Measurements from ENCODE around the gene RAI1.
A peak's percentile ranks its signal among the peaks of the same experiment; 100 is the strongest.
"Not testable (repeated sequence)": the region's sequence is repeated elsewhere in the genome, so short reads cannot be mapped to it uniquely, and the experiment has no call there.

RAI1 gene

GRCh38 chr17:17681187-17681743 is at the start of gene RAI1:
RAI1 (plus strand) TSS chr17:17681458; CDS start chr17:17792949, 111,491 bp downstream.
- Histone ChIP-seq H3K36me3 (ENCODE audit: control insufficient read depth, insufficient read depth, low read length, severe bottlenecking) (no peaks in the 10 kb centered on the region), H3K27me3 (replicated peaks; ENCODE audit: control insufficient read depth, insufficient read depth, low read length) (peaks cover 5% of the 10 kb centered on the region), H3K4me1 (ENCODE audit: control insufficient read depth, insufficient read depth, low read length) (peaks cover 29% of the 10 kb centered on the region), H3K9me3 (ENCODE audit: control insufficient read depth, low read length) (no peaks in the 10 kb centered on the region), H3K4me3 (ENCODE audit: low read length) (peak within 1 kb of the TSS; percentile 82), H3K9ac (ENCODE audit: low read length) (peak within 1 kb of the TSS; percentile 90)
- DNase-seq (ENCODE audit: low read depth), result peak; percentile 95

- not testable (repeated sequence) for H3K36me3 ChIP-seq (ENCODE audit: control insufficient read depth, insufficient read depth, low read length, severe bottlenecking); H3K9ac ChIP-seq (ENCODE audit: low read length); DNase-seq (ENCODE audit: low read depth); H3K4me1 ChIP-seq (ENCODE audit: control insufficient read depth, insufficient read depth, low read length); H3K9me3 ChIP-seq (ENCODE audit: control insufficient read depth, low read length); H3K4me3 ChIP-seq (ENCODE audit: low read length)
- H3K27me3 ChIP-seq (replicated peaks; ENCODE audit: control insufficient read depth, insufficient read depth, low read length), result peaks cover 13% of the 10 kb centered on the region
These were observed 48.6 kb upstream of the RAI1 start for GRCh38 chr17:17632690-17633089.

DNA sequence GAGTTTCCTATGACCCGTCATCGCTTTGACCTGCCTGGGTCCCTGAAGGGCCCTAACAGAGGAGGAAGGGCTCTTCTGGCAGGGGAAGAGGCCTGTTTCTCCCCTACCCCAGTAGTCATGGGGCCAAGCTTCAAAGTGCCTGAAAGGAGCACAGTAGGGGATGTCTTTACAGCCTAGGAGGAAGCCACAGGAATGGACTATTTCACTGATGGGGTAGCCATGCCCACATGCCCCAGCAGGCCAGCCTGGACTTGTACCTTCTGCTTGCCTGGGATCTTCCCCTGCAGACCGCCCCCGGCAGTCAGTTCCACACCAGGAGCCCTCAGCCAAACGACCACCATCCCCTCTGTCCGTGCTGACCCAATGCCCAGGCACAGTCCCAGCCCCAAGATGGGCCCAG is 47.9 kb upstream of the RAI1 start:
- Histone ChIP-seq H3K36me3 (ENCODE audit: control insufficient read depth, insufficient read depth, low read length, severe bottlenecking) (no peaks in the 10 kb centered on the region), H3K4me1 (ENCODE audit: control insufficient read depth, insufficient read depth, low read length) (peaks cover 7% of the 10 kb centered on the region), H3K4me3 (ENCODE audit: low read length) (no peak overlapping the region), H3K9me3 (ENCODE audit: control insufficient read depth, low read length) (peaks cover 7% of the 10 kb centered on the region), H3K9ac (ENCODE audit: low read length) (no peak overlapping the region), H3K27me3 (replicated peaks; ENCODE audit: control insufficient read depth, insufficient read depth, low read length) (peaks cover 13% of the 10 kb centered on the region)
- DNase-seq (ENCODE audit: low read depth), result no peak

- H3K9ac ChIP-seq (ENCODE audit: low read length), result no peak overlapping the region
- H3K27me3 ChIP-seq (replicated peaks; ENCODE audit: control insufficient read depth, insufficient read depth, low read length), result peaks cover 13% of the 10 kb centered on the region
- peaks cover 10% of the 10 kb centered on the region for H3K4me1 ChIP-seq (ENCODE audit: control insufficient read depth, insufficient read depth, low read length)
- H3K4me3 ChIP-seq (ENCODE audit: low read length), result no peak overlapping the region
- no peak for DNase-seq (ENCODE audit: low read depth)
- H3K9me3 ChIP-seq (ENCODE audit: control insufficient read depth, low read length), result peaks cover 7% of the 10 kb centered on the region
- H3K36me3 ChIP-seq (ENCODE audit: control insufficient read depth, insufficient read depth, low read length, severe bottlenecking), result no peaks in the 10 kb centered on the region
These were observed 46.1 kb upstream of the RAI1 start for GRCh38 chr17:17635126-17635525.

- H3K4me1 ChIP-seq (ENCODE audit: control insufficient read depth, insufficient read depth, low read length); H3K4me3 ChIP-seq (ENCODE audit: low read length); H3K9ac ChIP-seq (ENCODE audit: low read length); H3K36me3 ChIP-seq (ENCODE audit: control insufficient read depth, insufficient read depth, low read length, severe bottlenecking); DNase-seq (ENCODE audit: low read depth); H3K9me3 ChIP-seq (ENCODE audit: control insufficient read depth, low read length): not testable (repeated sequence)
- H3K27me3 ChIP-seq (replicated peaks; ENCODE audit: control insufficient read depth, insufficient read depth, low read length), result peaks cover 13% of the 10 kb centered on the region
These were observed 45.6 kb upstream of the RAI1 start for GRCh38 chr17:17635537-17636271.

DNA sequence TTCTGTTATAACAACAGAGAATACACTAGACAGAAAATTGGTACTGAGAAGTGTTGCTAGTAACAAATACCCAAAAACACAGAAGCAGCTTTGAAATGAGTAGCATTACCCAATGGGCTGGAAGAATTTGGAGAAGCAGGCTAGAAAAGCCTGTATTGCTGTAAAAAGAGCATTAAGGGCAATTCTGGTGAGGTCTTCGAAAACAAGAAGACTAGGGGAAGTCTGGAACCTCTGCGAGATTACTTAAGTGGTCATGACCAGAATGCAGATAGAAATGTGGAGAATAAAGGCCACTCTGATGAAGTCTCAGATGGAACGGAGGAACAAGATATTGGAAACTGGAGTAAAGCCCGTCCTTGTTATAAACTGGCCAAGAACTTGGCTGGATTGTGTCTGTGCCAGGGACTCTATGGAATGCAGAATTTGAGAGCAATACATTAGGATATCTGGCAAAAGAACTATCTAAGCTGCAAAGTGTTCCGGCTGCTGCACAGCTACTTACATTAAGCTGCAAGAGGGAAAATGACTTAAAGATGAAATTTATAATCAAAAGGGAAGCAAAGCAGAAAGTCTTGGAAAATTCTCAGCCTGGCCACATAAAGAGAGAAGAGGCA is 44.9 kb upstream of the RAI1 start:
- peaks cover 13% of the 10 kb centered on the region for H3K27me3 ChIP-seq (replicated peaks; ENCODE audit: control insufficient read depth, insufficient read depth, low read length)
- peak; percentile 48 for DNase-seq (ENCODE audit: low read depth)
- H3K36me3 ChIP-seq (ENCODE audit: control insufficient read depth, insufficient read depth, low read length, severe bottlenecking), result no peaks in the 10 kb centered on the region

GRCh38 chr17:17638467-17638866 is 42.8 kb upstream of the RAI1 start:
- H3K9ac ChIP-seq (ENCODE audit: low read length), result no peak overlapping the region
- no peak overlapping the region for H3K4me3 ChIP-seq (ENCODE audit: low read length)
- no peaks in the 10 kb centered on the region for H3K36me3 ChIP-seq (ENCODE audit: control insufficient read depth, insufficient read depth, low read length, severe bottlenecking)
- peaks cover 6% of the 10 kb centered on the region for H3K27me3 ChIP-seq (replicated peaks; ENCODE audit: control insufficient read depth, insufficient read depth, low read length)
- no peak for DNase-seq (ENCODE audit: low read depth)
- peaks cover 13% of the 10 kb centered on the region for H3K4me1 ChIP-seq (ENCODE audit: control insufficient read depth, insufficient read depth, low read length)
- H3K9me3 ChIP-seq (ENCODE audit: control insufficient read depth, low read length), result no peaks in the 10 kb centered on the region

More for the DNA sequence above, 44.9 kb upstream of the RAI1 start:
- H3K9ac ChIP-seq (ENCODE audit: low read length), result no peak overlapping the region
- peaks cover 10% of the 10 kb centered on the region for H3K4me1 ChIP-seq (ENCODE audit: control insufficient read depth, insufficient read depth, low read length)
- H3K9me3 ChIP-seq (ENCODE audit: control insufficient read depth, low read length), result peaks cover 7% of the 10 kb centered on the region
- H3K4me3 ChIP-seq (ENCODE audit: low read length), result no peak overlapping the region

DNA sequence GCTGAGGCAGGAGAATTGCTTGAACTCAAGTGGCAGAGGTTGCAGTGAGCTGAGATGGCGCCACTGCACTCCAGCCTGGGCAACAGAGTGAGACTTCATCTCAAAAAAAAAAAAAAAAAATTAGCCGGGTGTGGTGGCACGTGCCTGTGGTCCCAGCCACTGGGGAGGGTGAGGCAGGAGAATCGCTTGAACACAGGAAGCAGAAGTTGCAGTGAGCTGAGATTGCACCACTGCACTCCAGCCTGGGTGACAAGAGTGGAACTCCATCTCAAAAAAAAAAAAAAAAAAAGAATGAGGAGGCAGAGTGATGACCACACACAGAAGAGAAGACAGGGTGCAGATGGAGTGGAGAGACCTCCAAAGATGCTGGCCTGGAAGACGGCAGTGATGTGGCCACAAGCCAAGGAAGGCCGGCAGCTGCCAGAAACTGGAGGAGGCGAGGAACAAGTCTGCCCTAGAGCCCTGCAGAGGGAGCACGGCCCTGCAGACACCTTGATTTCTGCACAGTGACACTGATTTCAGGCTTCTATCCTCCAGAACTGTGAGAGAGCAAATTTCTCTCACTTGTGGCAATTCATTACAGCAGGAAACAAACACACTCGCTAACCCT is 41.5 kb upstream of the RAI1 start:
- not testable (repeated sequence) for H3K9me3 ChIP-seq (ENCODE audit: control insufficient read depth, low read length); H3K36me3 ChIP-seq (ENCODE audit: control insufficient read depth, insufficient read depth, low read length, severe bottlenecking); H3K27me3 ChIP-seq (replicated peaks; ENCODE audit: control insufficient read depth, insufficient read depth, low read length); H3K9ac ChIP-seq (ENCODE audit: low read length); H3K4me3 ChIP-seq (ENCODE audit: low read length); DNase-seq (ENCODE audit: low read depth)
- peaks cover 13% of the 10 kb centered on the region for H3K4me1 ChIP-seq (ENCODE audit: control insufficient read depth, insufficient read depth, low read length)

DNA sequence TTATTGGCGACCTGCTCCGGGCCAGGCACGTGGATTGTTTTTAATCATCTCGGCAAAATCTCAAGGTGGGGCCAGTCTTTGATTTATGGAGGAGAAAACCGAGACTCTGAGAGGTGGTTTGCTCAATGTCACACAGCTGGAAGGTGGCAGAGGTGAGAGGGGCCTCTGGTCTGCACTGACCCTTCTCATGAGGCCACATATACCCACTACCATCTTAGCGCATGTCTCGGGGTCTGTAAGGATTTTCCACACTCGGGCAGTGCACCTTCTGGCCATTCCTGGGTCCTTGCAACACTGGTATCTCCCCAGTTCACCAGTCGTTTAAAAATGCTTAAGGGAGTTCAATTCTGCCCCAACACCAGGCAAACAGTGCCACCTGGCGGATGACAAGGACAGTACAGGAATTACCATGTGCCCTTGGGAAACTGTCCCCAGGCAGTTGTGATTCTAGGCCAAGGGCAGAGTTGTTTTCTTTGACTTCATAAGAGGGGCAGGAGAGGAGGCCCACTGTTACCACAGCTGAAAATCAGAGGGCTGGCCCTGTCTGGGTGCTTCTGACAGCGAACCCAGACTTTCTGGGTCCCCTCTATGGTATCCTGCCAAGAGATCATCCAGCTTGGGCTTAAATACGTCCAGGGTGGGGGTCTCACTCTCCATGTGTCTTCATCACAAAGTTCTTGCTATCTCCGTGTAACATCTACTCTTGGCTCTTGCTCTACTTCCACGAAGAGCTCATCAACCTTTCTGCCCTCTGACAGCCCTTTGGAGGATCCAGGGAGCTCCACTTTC is 39.4 kb upstream of the RAI1 start:
- Histone ChIP-seq H3K9ac (ENCODE audit: low read length) (no peak overlapping the region), H3K9me3 (ENCODE audit: control insufficient read depth, low read length) (peaks cover 4% of the 10 kb centered on the region), H3K27me3 (replicated peaks; ENCODE audit: control insufficient read depth, insufficient read depth, low read length) (no peaks in the 10 kb centered on the region), H3K4me3 (ENCODE audit: low read length) (no peak overlapping the region), H3K36me3 (ENCODE audit: control insufficient read depth, insufficient read depth, low read length, severe bottlenecking) (no peaks in the 10 kb centered on the region), H3K4me1 (ENCODE audit: control insufficient read depth, insufficient read depth, low read length) (peaks cover 5% of the 10 kb centered on the region)
- DNase-seq (ENCODE audit: low read depth), result peak; percentile 91

DNA sequence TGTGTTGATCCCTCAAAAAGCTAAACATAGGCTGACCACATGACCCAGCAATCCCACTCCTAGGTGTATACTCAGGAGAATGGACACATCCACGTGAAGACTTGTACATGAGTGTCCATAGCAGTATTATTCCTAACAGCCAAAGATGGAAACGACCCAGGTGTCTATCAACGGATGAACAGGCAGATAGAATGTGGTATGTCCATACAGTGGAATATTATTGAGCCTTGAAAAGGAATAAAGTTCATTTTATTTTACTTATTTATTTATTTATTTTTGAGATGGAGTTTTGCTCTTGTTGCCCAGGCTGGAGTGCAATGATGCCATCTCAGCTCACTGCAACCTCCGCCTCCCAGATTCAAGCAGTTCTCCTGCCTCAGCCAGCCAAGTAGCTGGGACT is 36.1 kb upstream of the RAI1 start:
- H3K9ac ChIP-seq (ENCODE audit: low read length); H3K36me3 ChIP-seq (ENCODE audit: control insufficient read depth, insufficient read depth, low read length, severe bottlenecking); DNase-seq (ENCODE audit: low read depth); H3K4me3 ChIP-seq (ENCODE audit: low read length); H3K9me3 ChIP-seq (ENCODE audit: control insufficient read depth, low read length); H3K4me1 ChIP-seq (ENCODE audit: control insufficient read depth, insufficient read depth, low read length): not testable (repeated sequence)
- peaks cover 10% of the 10 kb centered on the region for H3K27me3 ChIP-seq (replicated peaks; ENCODE audit: control insufficient read depth, insufficient read depth, low read length)

- Histone ChIP-seq H3K9me3 (ENCODE audit: control insufficient read depth, low read length) (peaks cover 9% of the 10 kb centered on the region), H3K36me3 (ENCODE audit: control insufficient read depth, insufficient read depth, low read length, severe bottlenecking) (no peaks in the 10 kb centered on the region), H3K4me3 (ENCODE audit: low read length) (no peak overlapping the region), H3K4me1 (ENCODE audit: control insufficient read depth, insufficient read depth, low read length) (peaks cover 5% of the 10 kb centered on the region), H3K27me3 (replicated peaks; ENCODE audit: control insufficient read depth, insufficient read depth, low read length) (peaks cover 10% of the 10 kb centered on the region), H3K9ac (ENCODE audit: low read length) (no peak overlapping the region)
- peak; percentile 60 for DNase-seq (ENCODE audit: low read depth)
These were observed 35.3 kb upstream of the RAI1 start for GRCh38 chr17:17645961-17646360.
